Transverse colon (tissue), 3 donors: ENCODE results near the gene SBK2.

Source experiments
- CTCF ChIP-seq, 5 experiments: fragments of 200-600 bp in 3 of 5; fragments of 450-650 bp in 2 of 5; sonication (generic) in 3 of 5; IDR thresholded peaks; 1 replicate in 2 of 5; 2 replicates in 3 of 5; pipeline ENCODE4 v1.5.1; 2016 to 2017; ENCODE audit warnings: antibody characterized with exemption in 5 of 5, inconsistent platforms in 3 of 5, mild to moderate bottlenecking in 2 of 5, moderate library complexity in 1 of 5
- POLR2A ChIP-seq: fragments of 450-650 bp; IDR thresholded peaks from one replicate; pipeline ENCODE4 v1.6.1; 2016; ENCODE audit warnings: antibody characterized with exemption, mild to moderate bottlenecking, moderate library complexity

GRCh38 chr19:55543567-55543966 lies 6.6 kb upstream of the SBK2 start:
- TF ChIP-seq CTCF (IDR thresholded peaks at IDR 0.05) (no peak), POLR2A (no peak)
